Measurements from ENCODE around the gene VSIG4.

GRCh38 chrX:66024570-66024969, 15.3 kb downstream of the VSIG4 start:
- no peak for TF ChIP-seq CTCF (IDR thresholded peaks at IDR 0.05)
- TF ChIP-seq ZFX (IDR thresholded peaks at IDR 0.05; ENCODE audit: borderline replicate concordance): no peak

Data from 22Rv1 (cell line).